Measurements from ENCODE around the gene UPB1.
A peak's percentile ranks its signal among the peaks of the same experiment; 100 is the strongest.

The UPB1 gene

GRCh38 chr22:24451162-24451561 lies 44.0 kb upstream of the UPB1 start:
- Histone ChIP-seq H3K79me2 (no peaks in the 10 kb centered on the region), H3K4me3 (ENCODE audit: low read depth, low read length) (no peak overlapping the region), H3K9ac (no peak overlapping the region), H3K36me3 (ENCODE audit: control insufficient read depth, insufficient read depth, low read length) (no peaks in the 10 kb centered on the region), H3K4me2 (ENCODE audit: low read length) (no peak overlapping the region), H3K9me3 (ENCODE audit: control insufficient read depth, low read length) (no peaks in the 10 kb centered on the region), H3K27ac (no peak overlapping the region), H3K4me1 (no peaks in the 10 kb centered on the region), H3K27me3 (ENCODE audit: control insufficient read depth, insufficient read depth, low read length) (no peaks in the 10 kb centered on the region), H2AFZ (no peak overlapping the region)
- no peak for TF ChIP-seq CTCF (IDR thresholded peaks at IDR 0.05)

- Histone ChIP-seq H3K79me2 (no peaks in the 10 kb centered on the region), H3K9me3 (ENCODE audit: control insufficient read depth, low read length) (no peaks in the 10 kb centered on the region), H2AFZ (no peak overlapping the region), H3K4me3 (ENCODE audit: low read depth, low read length) (no peak overlapping the region), H3K4me2 (ENCODE audit: low read length) (no peak overlapping the region), H3K9ac (no peak overlapping the region), H3K27ac (no peak overlapping the region), H3K36me3 (ENCODE audit: control insufficient read depth, insufficient read depth, low read length) (no peaks in the 10 kb centered on the region), H3K4me1 (no peaks in the 10 kb centered on the region), H3K27me3 (ENCODE audit: control insufficient read depth, insufficient read depth, low read length) (no peaks in the 10 kb centered on the region)
- TF ChIP-seq CTCF (IDR thresholded peaks at IDR 0.05): no peak
Measured at GRCh38 chr22:24453853-24454252, 41.3 kb upstream of the UPB1 start.

- no peaks in the 10 kb centered on the region for H3K36me3 ChIP-seq (ENCODE audit: control insufficient read depth, insufficient read depth, low read length)
- H3K9ac ChIP-seq: no peak overlapping the region
- no peak for TF ChIP-seq CTCF (IDR thresholded peaks at IDR 0.05)
- no peak overlapping the region for H3K4me3 ChIP-seq (ENCODE audit: low read depth, low read length)
- H3K79me2 ChIP-seq: no peaks in the 10 kb centered on the region
- no peaks in the 10 kb centered on the region for H3K27me3 ChIP-seq (ENCODE audit: control insufficient read depth, insufficient read depth, low read length)
- H3K4me1 ChIP-seq: no peaks in the 10 kb centered on the region
- peak overlapping the region; percentile 32 for H3K27ac ChIP-seq
- no peak overlapping the region for H3K4me2 ChIP-seq (ENCODE audit: low read length)
- no peaks in the 10 kb centered on the region for H3K9me3 ChIP-seq (ENCODE audit: control insufficient read depth, low read length)
- H2AFZ ChIP-seq: no peak overlapping the region
Measured at GRCh38 chr22:24455039-24455438, 40.1 kb upstream of the UPB1 start.

- no peaks in the 10 kb centered on the region for H3K36me3 ChIP-seq (ENCODE audit: control insufficient read depth, insufficient read depth, low read length)
- no peak for TF ChIP-seq CTCF (IDR thresholded peaks at IDR 0.05)
Measured at GRCh38 chr22:24455751-24456426, 39.2 kb upstream of the UPB1 start.

GRCh38 chr22:24457894-24458420 lies 37.2 kb upstream of the UPB1 start:
- no peak overlapping the region for H3K9ac ChIP-seq
- no peak overlapping the region for H3K27ac ChIP-seq
- no peak overlapping the region for H3K4me2 ChIP-seq (ENCODE audit: low read length)
- H3K79me2 ChIP-seq: no peaks in the 10 kb centered on the region
- no peak for TF ChIP-seq CTCF (IDR thresholded peaks at IDR 0.05)
- no peaks in the 10 kb centered on the region for H3K36me3 ChIP-seq (ENCODE audit: control insufficient read depth, insufficient read depth, low read length)
- H3K27me3 ChIP-seq (ENCODE audit: control insufficient read depth, insufficient read depth, low read length): no peaks in the 10 kb centered on the region
- H3K4me3 ChIP-seq (ENCODE audit: low read depth, low read length): no peak overlapping the region
- no peaks in the 10 kb centered on the region for H3K9me3 ChIP-seq (ENCODE audit: control insufficient read depth, low read length)
- H3K4me1 ChIP-seq: no peaks in the 10 kb centered on the region
- H2AFZ ChIP-seq: no peak overlapping the region

More at GRCh38 chr22:24455751-24456426, 39.2 kb upstream of the UPB1 start:
- Histone ChIP-seq H3K9ac (no peak overlapping the region), H3K9me3 (ENCODE audit: control insufficient read depth, low read length) (no peaks in the 10 kb centered on the region), H3K4me1 (no peaks in the 10 kb centered on the region), H3K4me2 (ENCODE audit: low read length) (no peak overlapping the region), H3K79me2 (no peaks in the 10 kb centered on the region), H2AFZ (peak overlapping the region; percentile 22), H3K27ac (no peak overlapping the region), H3K4me3 (ENCODE audit: low read depth, low read length) (no peak overlapping the region), H3K27me3 (ENCODE audit: control insufficient read depth, insufficient read depth, low read length) (no peaks in the 10 kb centered on the region)
